GM13977 (cell line): Measurements from ENCODE around the gene PREX1.

Source experiments
- DNase-seq: peaks from one replicate; pipeline ENCODE4 v3.0.0; 2012; ENCODE audit warnings: low spot score
- CTCF ChIP-seq: IDR thresholded peaks from 2 replicates; pipeline ENCODE4 v1.5.1; 2012; ENCODE audit warnings: mild to moderate bottlenecking, control low read depth; ENCODE audit not compliant: insufficient read depth; ENCODE audit errors: extremely low read depth, missing control alignments
- in situ Hi-C: fragments of 300-500 bp; cut with MboI; formaldehyde crosslinking; loops from one replicate; pipeline ENCODE4 v1.12.0; 2022; ENCODE audit warnings: low sequenced_read_pairs, low pct_unique_long_range_greater_than_20kb, mixed read lengths, inconsistent platforms; ENCODE audit not compliant: unreplicated experiment

The PREX1 gene

GRCh38 chr20:48822879-48823385, 4.9 kb downstream of the PREX1 start:
- no peak for TF ChIP-seq CTCF
- no peak for DNase-seq
- in situ Hi-C loops, result no loop called here

GRCh38 chr20:48822178-48822577, 5.6 kb downstream of the PREX1 start:
- no peak for DNase-seq
- in situ Hi-C loops, result no loop called here
- no peak for TF ChIP-seq CTCF

- TF ChIP-seq CTCF, result no peak
- DNase-seq, result no peak
These were observed 6.4 kb downstream of the PREX1 start for GRCh38 chr20:48821261-48821920.

GRCh38 chr20:48820649-48820973, 7.2 kb downstream of the PREX1 start:
- TF ChIP-seq CTCF, result no peak
- in situ Hi-C loops, result no loop called here
- DNase-seq, result no peak

More at GRCh38 chr20:48821261-48821920, 6.4 kb downstream of the PREX1 start:
- in situ Hi-C loops, result no loop called here

- TF ChIP-seq CTCF, result no peak
- DNase-seq, result no peak
These were observed 7.8 kb downstream of the PREX1 start for GRCh38 chr20:48819821-48820648.

GRCh38 chr20:48819089-48819488, 8.7 kb downstream of the PREX1 start:
- no peak for DNase-seq
- no peak for TF ChIP-seq CTCF
- in situ Hi-C loops, result no loop called here

More at GRCh38 chr20:48819821-48820648, 7.8 kb downstream of the PREX1 start:
- in situ Hi-C loops, result no loop called here
